HepG2 (cell line): ENCODE results near the gene ALDH7A1. TPM values are rescaled to one million over a fixed set of nuclear protein-coding genes. Genes with fewer than 3 reads are reported as not detected.
A peak's percentile ranks its signal among the peaks of the same experiment; 100 is the strongest.

ENCODE experiments used
- ATRX ChIP-seq: sonication (generic); formaldehyde crosslinking; IDR thresholded peaks from 2 replicates; pipeline ENCODE4 v1.4.0; 2020; ENCODE audit warnings: missing genetic modification reagents, borderline replicate concordance
- HMG20B ChIP-seq: conservative IDR thresholded peaks from 2 replicates; pipeline ENCODE4 v1.6.1; 2016; ENCODE audit warnings: missing genetic modification reagents, missing compliant biosample characterization
- IKZF1 ChIP-seq: fragments of 450-650 bp; IDR thresholded peaks from 2 replicates; pipeline ENCODE4 v1.7.1; 2016
- KDM1A ChIP-seq: IDR thresholded peaks from 2 replicates; pipeline ENCODE4 v1.6.1; 2016; ENCODE audit warnings: missing compliant biosample characterization
- MTA1 ChIP-seq: sonication (generic); formaldehyde crosslinking; IDR thresholded peaks from 2 replicates; pipeline ENCODE4 v1.4.0; 2020; ENCODE audit warnings: missing genetic modification reagents, mild to moderate bottlenecking, borderline replicate concordance
- RBAK ChIP-seq: sonication (generic); formaldehyde crosslinking; IDR thresholded peaks from 2 replicates; pipeline ENCODE4 v1.5.1; 2020; ENCODE audit warnings: mild to moderate bottlenecking, missing genetic modification reagents
- RXRB ChIP-seq: IDR thresholded peaks from 2 replicates; pipeline ENCODE4 v1.6.1; 2016; ENCODE audit warnings: borderline replicate concordance, missing genetic modification reagents, missing compliant biosample characterization
- SAP130 ChIP-seq: IDR thresholded peaks from 2 replicates; pipeline ENCODE4 v1.6.1; 2016; ENCODE audit warnings: low read depth
- SRSF4 ChIP-seq: fragments of 200-400 bp; formaldehyde crosslinking; IDR thresholded peaks from one replicate; pipeline ENCODE4 v1.6.1; 2018; ENCODE audit warnings: mild to moderate bottlenecking, low read depth, low read length, moderate library complexity; ENCODE audit not compliant: poor library complexity, severe bottlenecking
- TAF15 ChIP-seq: fragments of 200-400 bp; formaldehyde crosslinking; IDR thresholded peaks from one replicate; pipeline ENCODE4 v1.6.1; 2018; ENCODE audit warnings: mild to moderate bottlenecking, low read depth, low read length; ENCODE audit not compliant: poor library complexity, severe bottlenecking
- XRCC5 ChIP-seq: fragments of 200-400 bp; formaldehyde crosslinking; optimal IDR thresholded peaks from 2 replicates; pipeline ENCODE3; 2017; ENCODE audit warnings: mild to moderate bottlenecking, low read length
- ZBTB20 ChIP-seq: sonication (generic); formaldehyde crosslinking; IDR thresholded peaks from 2 replicates; pipeline ENCODE4 v1.8.1; 2023; ENCODE audit warnings: missing genetic modification reagents, low read depth, mild to moderate bottlenecking, borderline replicate concordance
- ZNF329 ChIP-seq: sonication (generic); formaldehyde crosslinking; IDR thresholded peaks from 2 replicates; pipeline ENCODE4 v1.9.0; 2021; ENCODE audit warnings: low read depth, mild to moderate bottlenecking, missing genetic modification reagents
- ZNF343 ChIP-seq: sonication (generic); formaldehyde crosslinking; IDR thresholded peaks from 2 replicates; pipeline ENCODE4 v1.4.0; 2020; ENCODE audit warnings: mild to moderate bottlenecking, missing genetic modification reagents
- polyA plus RNA-seq, 8 experiments: library from polyadenylated mRNA; depleted of rRNA in 3 of 8; stranded (reverse) in 7 of 8; unstranded in 1 of 8; fragments of >200 nt; fragmentation: Illumina TruSeq in 4 of 8; extraction: Trizol in 4 of 8; gene quantifications; 2 replicates each; pipeline versions ENCODE4 v1.2.1 to v1.2.3, GENCODE V29; 2011 to 2016; ENCODE audit warnings: low read depth in 4 of 8, missing spikeins in 1 of 8, mixed read lengths in 1 of 8; ENCODE audit not compliant: insufficient read depth in 1 of 8
- total RNA-seq, 5 experiments: library from RNA; depleted of rRNA; stranded (reverse); fragments of >200 nt; fragmentation: Illumina TruSeq; extraction: Trizol; gene quantifications; 2 replicates each; pipeline ENCODE4 v1.2.3, GENCODE V29; 2016; ENCODE audit warnings: low read depth in 1 of 5
- TF ChIP-seq, protein P1 (sequence below): sonication (generic); formaldehyde crosslinking; IDR thresholded peaks from 2 replicates; pipeline ENCODE4 v1.4.0; 2020; ENCODE audit warnings: missing genetic modification reagents
- TF ChIP-seq, protein P2 (sequence below): sonication (generic); formaldehyde crosslinking; IDR thresholded peaks from 2 replicates; pipeline ENCODE4 v1.4.0; 2020; ENCODE audit warnings: missing genetic modification reagents, borderline replicate concordance
- TF ChIP-seq, protein P3 (sequence below): sonication (generic); formaldehyde crosslinking; IDR thresholded peaks from 2 replicates; pipeline ENCODE4 v1.4.0; 2020; ENCODE audit warnings: mild to moderate bottlenecking, low read depth, missing genetic modification reagents
- TF ChIP-seq, protein P4 (sequence below): sonication (generic); formaldehyde crosslinking; conservative IDR thresholded peaks from 2 replicates; pipeline ENCODE4 v1.4.0; 2020; ENCODE audit warnings: missing genetic modification reagents

ALDH7A1 gene
- total and polyA plus RNA-seq, 2 of the 13 experiments (the other 11 are each of a cell fraction or from before 2014, with no cell fraction given) = 69.0 to 100 TPM

DNA sequence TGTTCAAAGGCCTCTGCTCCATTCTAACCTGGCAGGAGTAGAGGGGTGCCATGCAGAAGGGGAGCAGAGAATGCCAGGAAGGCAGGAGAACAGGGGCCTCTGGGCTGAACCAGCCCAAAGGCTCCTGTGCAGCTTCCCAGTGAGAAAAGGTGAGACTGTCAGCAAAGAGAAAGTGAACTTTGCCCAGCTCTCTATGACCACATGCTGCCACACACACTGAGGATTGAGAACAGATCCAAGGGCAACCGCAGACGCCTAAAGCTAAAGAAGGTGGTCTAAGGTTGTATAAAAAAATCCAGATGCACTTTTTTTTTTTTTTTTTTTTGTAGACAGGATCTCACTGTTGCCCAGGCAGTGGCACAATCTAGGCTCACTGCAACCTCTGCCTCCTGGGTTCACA is 51.4 kb downstream of the ALDH7A1 start (continued):
- TF ChIP-seq, protein P1, sequence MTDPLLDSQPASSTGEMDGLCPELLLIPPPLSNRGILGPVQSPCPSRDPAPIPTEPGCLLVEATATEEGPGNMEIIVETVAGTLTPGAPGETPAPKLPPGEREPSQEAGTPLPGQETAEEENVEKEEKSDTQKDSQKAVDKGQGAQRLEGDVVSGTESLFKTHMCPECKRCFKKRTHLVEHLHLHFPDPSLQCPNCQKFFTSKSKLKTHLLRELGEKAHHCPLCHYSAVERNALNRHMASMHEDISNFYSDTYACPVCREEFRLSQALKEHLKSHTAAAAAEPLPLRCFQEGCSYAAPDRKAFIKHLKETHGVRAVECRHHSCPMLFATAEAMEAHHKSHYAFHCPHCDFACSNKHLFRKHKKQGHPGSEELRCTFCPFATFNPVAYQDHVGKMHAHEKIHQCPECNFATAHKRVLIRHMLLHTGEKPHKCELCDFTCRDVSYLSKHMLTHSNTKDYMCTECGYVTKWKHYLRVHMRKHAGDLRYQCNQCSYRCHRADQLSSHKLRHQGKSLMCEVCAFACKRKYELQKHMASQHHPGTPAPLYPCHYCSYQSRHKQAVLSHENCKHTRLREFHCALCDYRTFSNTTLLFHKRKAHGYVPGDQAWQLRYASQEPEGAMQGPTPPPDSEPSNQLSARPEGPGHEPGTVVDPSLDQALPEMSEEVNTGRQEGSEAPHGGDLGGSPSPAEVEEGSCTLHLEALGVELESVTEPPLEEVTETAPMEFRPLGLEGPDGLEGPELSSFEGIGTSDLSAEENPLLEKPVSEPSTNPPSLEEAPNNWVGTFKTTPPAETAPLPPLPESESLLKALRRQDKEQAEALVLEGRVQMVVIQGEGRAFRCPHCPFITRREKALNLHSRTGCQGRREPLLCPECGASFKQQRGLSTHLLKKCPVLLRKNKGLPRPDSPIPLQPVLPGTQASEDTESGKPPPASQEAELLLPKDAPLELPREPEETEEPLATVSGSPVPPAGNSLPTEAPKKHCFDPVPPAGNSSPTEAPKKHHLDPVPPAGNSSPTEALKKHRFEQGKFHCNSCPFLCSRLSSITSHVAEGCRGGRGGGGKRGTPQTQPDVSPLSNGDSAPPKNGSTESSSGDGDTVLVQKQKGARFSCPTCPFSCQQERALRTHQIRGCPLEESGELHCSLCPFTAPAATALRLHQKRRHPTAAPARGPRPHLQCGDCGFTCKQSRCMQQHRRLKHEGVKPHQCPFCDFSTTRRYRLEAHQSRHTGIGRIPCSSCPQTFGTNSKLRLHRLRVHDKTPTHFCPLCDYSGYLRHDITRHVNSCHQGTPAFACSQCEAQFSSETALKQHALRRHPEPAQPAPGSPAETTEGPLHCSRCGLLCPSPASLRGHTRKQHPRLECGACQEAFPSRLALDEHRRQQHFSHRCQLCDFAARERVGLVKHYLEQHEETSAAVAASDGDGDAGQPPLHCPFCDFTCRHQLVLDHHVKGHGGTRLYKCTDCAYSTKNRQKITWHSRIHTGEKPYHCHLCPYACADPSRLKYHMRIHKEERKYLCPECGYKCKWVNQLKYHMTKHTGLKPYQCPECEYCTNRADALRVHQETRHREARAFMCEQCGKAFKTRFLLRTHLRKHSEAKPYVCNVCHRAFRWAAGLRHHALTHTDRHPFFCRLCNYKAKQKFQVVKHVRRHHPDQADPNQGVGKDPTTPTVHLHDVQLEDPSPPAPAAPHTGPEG (CRISPR knock-in tag) = no peak
- TF ChIP-seq RBAK (CRISPR knock-in tag) (no peak), ATRX (CRISPR knock-in tag) (no peak), MTA1 (CRISPR knock-in tag) (no peak), RXRB (peak; percentile 29; the same call in 1 of the 2 replicates), HMG20B (CRISPR knock-in tag) (no peak), TAF15 (no peak), SAP130 (CRISPR knock-in tag) (peak; percentile 33; the same call in 1 of the 2 replicates), ZNF329 (CRISPR knock-in tag) (no peak), XRCC5 (no peak), ZBTB20 (CRISPR knock-in tag) (no peak; the same call in 1 of the 2 replicates), SRSF4 (no peak), ZNF343 (no peak), IKZF1 (no peak), KDM1A (CRISPR knock-in tag) (no peak)
- TF ChIP-seq, protein P2, sequence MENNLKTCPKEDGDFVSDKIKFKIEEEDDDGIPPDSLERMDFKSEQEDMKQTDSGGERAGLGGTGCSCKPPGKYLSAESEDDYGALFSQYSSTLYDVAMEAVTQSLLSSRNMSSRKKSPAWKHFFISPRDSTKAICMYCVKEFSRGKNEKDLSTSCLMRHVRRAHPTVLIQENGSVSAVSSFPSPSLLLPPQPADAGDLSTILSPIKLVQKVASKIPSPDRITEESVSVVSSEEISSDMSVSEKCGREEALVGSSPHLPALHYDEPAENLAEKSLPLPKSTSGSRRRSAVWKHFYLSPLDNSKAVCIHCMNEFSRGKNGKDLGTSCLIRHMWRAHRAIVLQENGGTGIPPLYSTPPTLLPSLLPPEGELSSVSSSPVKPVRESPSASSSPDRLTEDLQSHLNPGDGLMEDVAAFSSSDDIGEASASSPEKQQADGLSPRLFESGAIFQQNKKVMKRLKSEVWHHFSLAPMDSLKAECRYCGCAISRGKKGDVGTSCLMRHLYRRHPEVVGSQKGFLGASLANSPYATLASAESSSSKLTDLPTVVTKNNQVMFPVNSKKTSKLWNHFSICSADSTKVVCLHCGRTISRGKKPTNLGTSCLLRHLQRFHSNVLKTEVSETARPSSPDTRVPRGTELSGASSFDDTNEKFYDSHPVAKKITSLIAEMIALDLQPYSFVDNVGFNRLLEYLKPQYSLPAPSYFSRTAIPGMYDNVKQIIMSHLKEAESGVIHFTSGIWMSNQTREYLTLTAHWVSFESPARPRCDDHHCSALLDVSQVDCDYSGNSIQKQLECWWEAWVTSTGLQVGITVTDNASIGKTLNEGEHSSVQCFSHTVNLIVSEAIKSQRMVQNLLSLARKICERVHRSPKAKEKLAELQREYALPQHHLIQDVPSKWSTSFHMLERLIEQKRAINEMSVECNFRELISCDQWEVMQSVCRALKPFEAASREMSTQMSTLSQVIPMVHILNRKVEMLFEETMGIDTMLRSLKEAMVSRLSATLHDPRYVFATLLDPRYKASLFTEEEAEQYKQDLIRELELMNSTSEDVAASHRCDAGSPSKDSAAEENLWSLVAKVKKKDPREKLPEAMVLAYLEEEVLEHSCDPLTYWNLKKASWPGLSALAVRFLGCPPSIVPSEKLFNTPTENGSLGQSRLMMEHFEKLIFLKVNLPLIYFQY = no peak
- TF ChIP-seq, protein P3, sequence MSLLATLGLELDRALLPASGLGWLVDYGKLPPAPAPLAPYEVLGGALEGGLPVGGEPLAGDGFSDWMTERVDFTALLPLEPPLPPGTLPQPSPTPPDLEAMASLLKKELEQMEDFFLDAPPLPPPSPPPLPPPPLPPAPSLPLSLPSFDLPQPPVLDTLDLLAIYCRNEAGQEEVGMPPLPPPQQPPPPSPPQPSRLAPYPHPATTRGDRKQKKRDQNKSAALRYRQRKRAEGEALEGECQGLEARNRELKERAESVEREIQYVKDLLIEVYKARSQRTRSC (CRISPR knock-in tag) = no peak
- TF ChIP-seq, protein P4, sequence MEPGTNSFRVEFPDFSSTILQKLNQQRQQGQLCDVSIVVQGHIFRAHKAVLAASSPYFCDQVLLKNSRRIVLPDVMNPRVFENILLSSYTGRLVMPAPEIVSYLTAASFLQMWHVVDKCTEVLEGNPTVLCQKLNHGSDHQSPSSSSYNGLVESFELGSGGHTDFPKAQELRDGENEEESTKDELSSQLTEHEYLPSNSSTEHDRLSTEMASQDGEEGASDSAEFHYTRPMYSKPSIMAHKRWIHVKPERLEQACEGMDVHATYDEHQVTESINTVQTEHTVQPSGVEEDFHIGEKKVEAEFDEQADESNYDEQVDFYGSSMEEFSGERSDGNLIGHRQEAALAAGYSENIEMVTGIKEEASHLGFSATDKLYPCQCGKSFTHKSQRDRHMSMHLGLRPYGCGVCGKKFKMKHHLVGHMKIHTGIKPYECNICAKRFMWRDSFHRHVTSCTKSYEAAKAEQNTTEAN (CRISPR knock-in tag) = no peak
